DMS114 treated with DMSO at 0.1 percent for 48 hours (cell line): ENCODE results near the gene NRXN3.

Experiments
- DNase-seq: peaks from one replicate; lab custom pipeline; 2025; ENCODE audit not compliant: unreplicated experiment; lab: John Stamatoyannopoulos, UW

Gene NRXN3

DNA sequence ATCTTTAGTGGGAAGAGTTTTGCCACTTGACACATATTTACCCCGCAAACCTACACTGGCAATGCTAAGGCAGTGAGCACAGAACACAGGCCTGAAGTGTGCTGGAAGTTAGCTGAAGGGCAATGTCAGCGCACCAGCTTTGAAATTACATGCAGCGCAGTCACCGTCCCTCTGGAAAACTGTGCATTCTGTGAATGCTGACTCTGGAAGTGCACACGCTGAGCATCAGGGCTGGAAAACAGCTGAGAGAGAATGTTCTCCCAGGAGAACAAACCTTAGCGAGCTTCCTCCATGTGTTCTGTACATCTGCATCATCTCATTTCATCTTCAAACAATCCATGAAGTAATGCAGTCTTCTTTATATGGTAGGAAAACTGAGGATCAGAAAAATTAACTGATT, 448.2 kb downstream of the NRXN3 start:
- DNase-seq: no peak

DNA sequence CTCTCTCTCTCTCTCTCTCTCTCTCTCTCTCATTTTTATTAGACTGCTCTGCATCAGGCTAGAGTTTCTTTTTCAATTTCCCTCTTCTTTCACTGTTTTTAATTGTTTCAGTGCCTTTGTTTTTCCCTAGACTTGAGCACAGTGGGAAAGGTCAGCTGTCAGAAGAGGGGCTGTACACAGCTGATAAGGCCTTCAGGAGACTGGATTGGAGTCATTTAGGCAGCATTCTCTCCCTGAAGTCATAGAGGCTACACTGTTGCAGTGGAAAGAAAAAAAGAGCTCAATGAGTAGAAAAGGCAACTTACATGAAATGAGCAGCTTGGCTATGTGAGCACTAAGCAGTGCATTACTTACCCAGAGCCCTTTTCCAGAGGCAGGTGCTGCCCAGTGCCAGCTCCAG, 456.9 kb downstream of the NRXN3 start:
- no peak for DNase-seq

DNA sequence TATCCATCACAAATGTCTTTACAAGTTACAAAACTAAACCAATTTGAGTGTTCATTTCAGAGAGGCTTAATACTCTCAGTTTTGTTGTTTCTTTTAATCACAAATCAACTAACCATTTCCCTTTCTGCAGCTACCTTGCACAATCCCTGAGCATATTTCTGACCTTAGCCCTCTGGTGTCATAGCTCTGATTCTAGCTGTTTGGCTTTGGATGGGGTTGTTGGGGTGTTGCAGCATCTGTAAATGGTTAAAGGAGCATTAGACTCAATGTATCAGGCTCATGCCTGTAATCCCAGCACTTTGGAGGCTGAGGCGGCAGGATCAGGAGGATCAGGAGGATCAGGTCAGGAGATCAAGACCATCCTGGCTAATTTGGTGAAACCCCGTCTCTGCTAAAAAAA, 461.4 kb downstream of the NRXN3 start:
- no peak for DNase-seq

DNA sequence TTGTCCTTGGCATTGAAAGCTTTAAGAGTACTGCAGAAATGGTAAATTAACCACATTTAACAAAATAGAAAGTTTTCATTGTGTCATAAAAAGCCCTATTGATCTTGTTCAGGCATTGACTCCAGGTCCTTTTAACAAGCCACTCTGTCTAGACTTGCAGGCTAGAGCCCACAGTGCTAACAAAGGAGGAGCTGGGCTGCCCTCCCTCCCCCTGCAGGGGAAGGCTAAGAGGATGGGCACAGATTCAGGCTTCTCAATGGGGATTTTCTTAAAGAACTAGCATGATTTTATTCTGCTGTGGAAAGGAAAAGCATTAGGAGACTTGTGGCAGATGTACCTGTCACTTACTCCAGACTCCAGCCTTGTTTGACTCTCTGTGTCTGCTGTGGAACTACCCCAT, 463.6 kb downstream of the NRXN3 start:
- DNase-seq: no peak

DNA sequence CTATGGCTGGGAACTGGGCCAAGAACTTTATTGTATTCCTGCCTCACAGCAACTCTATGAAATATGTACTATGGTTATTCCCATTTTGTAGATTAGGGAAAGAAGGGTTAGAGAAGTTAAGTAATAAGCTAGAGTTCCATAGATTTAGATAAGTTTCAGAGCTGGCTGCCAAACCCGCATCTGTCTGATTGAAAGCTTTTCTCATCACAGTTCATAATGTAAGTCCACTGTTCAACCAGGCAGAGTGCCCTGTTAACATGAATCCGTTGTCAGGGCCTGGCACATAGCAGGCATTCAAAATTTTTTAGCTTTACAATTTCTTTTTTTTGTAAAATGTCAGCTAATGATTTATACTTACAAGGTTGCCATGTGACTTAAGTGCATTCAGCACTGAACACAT, 467.3 kb downstream of the NRXN3 start:
- no peak for DNase-seq

GRCh38 chr14:78637908-78638475, 467.8 kb downstream of the NRXN3 start:
- DNase-seq: no peak

GRCh38 chr14:78638926-78639325, 468.8 kb downstream of the NRXN3 start:
- DNase-seq: no peak

GRCh38 chr14:78644824-78645559, 474.8 kb downstream of the NRXN3 start:
- DNase-seq: no peak

- DNase-seq: no peak
These were observed 482.6 kb downstream of the NRXN3 start for GRCh38 chr14:78652727-78653126.

DNA sequence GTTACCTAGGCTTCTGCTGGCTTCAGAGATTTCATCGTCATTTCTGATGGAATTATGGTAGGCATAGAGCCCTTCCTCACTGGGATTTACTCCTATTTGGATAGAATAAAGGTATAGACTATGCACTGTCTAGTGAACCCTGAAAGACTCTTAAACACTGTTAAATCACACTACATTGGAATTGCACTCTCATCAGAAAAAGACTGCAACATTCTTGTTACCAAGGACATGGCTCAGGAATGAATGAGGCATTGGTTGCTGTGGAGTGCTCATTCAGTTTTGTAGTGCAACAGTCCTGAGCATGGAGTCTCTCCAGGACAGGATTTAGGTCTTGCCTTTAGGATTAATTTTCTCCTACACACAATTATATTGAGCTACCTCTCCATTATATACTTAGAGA, 483.0 kb downstream of the NRXN3 start:
- DNase-seq: no peak

DNA sequence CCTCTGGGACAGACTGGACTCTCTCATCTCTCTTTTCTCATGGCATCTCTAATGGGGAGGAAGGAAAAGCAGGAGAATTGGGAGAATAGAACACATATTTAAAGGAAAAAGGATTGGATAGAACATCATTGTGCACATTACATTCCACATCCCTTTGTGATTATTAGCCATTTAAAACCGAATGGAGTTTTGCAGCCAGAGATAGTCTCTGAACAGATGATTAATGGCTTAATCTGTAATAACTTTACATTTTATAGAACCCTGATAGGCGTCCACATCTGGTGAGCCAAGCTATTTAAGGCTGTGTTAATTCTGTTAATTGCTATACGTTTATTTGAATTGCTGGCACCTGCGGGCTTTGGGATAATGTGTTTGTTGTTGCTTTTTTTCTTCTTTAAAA, 487.3 kb downstream of the NRXN3 start:
- DNase-seq: no peak

GRCh38 chr14:78664841-78665240, 494.7 kb downstream of the NRXN3 start:
- DNase-seq: no peak

DNA sequence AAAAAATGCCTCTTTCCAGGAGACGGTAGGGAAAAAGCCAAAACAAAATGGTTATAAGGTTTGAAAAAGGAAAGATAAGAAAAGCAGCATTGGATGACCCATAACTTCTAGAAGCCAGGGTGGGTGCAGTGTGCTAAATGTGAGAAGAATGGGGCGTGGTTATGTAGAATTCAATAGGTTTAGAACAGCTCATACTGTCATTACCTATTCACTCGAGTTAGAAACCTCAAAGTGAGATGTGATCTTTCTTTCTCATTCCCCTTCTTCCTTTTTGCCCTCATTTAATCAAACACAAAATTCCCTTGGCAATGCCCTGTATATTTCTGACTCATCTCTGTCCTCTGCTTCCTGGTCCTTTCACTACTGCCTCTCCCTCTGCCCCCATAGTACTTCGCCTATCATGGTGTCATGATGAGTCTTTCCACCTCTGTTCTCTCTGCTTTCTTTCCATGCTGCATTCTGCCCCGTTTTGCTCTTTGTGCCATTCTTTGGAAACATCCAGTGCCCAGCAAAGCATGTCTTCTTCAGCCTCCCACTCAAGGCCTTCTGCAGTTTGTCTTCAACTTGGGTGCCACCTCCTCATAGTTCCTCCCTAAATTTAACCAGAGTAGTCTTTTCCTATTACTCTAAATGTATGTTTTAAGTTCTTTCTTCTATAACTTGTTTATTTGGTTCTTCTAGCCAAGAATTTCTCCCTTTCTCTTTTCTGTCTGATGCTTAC, 496.3 kb downstream of the NRXN3 start:
- DNase-seq: no peak

GRCh38 chr14:78667141-78667540, 497.0 kb downstream of the NRXN3 start:
- DNase-seq: no peak

DNA sequence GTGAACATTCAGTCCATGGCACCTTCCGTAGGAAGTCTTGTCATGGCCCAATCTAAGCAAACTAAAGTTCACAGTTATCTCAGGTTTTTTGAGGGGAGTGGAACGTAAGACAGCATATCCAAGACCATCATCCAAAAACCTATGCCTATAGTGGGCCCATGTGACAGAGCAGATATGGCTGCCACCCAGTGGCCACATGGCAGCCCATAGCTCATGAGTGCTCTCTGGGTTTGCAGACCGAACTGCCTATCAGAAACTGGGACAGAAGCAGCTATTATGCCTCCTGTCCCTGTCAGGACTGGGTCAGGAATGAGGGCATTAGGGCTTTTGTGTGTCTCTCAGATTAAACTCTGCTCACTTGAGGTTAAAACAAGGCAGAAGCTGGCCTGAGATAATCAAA, 503.7 kb downstream of the NRXN3 start:
- no peak for DNase-seq

GRCh38 chr14:78674820-78675219, 504.6 kb downstream of the NRXN3 start:
- DNase-seq: no peak

DNA sequence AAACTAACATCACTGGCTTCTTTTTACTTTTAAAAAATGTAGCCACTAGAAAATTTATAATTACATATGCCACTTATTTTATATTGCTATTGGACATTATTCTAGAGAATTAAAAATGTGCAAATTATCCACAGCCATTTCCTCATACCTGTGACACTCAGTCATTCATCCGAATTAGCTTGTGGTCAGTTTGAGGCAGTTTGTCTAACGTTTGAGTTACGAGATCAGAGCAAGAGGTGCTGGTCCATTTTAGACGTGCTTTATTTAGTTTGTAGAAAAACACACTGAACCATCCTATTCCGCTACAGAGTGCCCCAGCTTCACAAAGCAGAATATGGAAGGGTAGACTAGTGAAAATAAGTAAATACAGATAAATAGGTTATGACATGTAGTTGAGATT, 513.0 kb downstream of the NRXN3 start:
- DNase-seq: no peak

- no peak for DNase-seq
These were observed 513.8 kb downstream of the NRXN3 start for GRCh38 chr14:78683981-78684380.

- no peak for DNase-seq
These were observed 518.3 kb downstream of the NRXN3 start for GRCh38 chr14:78688503-78688902.

DNA sequence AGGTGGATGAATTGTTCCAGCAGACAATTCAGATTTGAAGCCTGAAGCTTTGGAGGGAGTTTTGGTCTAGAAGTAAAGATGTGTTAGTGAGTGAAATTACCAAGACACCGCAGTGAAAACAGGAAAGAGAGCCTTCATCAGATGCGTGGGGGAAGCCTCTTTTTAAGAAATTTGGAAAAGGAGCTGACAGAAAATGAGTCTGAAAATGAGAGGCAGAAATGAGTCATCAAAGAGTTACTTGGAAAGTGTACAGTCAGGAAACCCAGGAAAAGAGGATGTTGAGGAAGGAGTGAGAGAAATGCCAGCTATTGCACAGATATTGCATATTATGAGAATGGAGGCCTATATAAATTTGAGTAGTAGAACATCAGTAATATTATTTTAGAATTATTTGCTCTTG, 520.7 kb downstream of the NRXN3 start:
- no peak for DNase-seq

GRCh38 chr14:78697341-78697740, 527.2 kb downstream of the NRXN3 start:
- peak; percentile 6 for DNase-seq

DNA sequence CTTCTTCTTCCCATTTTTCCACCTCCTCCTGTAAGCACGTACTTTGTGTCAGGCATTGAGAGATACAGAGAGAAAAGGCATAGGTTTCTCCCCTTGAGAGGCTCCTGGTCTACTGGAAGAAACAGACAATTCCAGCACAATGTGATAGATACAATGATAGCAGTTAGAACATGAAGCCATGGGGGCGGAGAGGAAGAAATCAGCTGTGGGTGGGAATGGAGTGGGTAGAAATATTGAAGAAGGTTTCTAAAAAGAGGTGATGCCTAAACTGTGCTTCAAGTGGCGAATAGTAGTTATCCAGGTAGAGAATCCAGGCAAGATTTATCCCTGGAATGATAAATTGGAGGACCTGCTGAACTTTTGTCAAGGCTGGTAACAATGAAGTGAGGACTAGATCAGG, 528.8 kb downstream of the NRXN3 start:
- no peak for DNase-seq
